Measurements from ENCODE around the gene PSAT1. TPM values are rescaled to one million over a fixed set of nuclear protein-coding genes. Genes with fewer than 3 reads are reported as not detected.

The PSAT1 gene
- total RNA-seq, 2 donors from 2014 or later, result 1.6 to 1.9 TPM

GRCh38 chr9:78316166-78316892, 19.4 kb downstream of the PSAT1 start:
- Histone ChIP-seq H3K4me1 (ENCODE audit: control insufficient read depth in 1 of 2, low read depth in 2 of 2) (no peaks in the 10 kb centered on the region), H3K27me3 (replicated peaks; ENCODE audit: insufficient read depth) (no peaks in the 10 kb centered on the region), H3K9me3 (no peaks in the 10 kb centered on the region), H3K36me3 (no peaks in the 10 kb centered on the region), H3K27ac (no peak overlapping the region), H3K4me3 (no peak overlapping the region)
- no peak for TF ChIP-seq CTCF (IDR thresholded peaks at IDR 0.05)
- DNase-seq (ENCODE audit: low spot score) (no peak), ATAC-seq (ENCODE audit: insufficient number of reproducible peaks, low FRiP score, low read depth) (no peak)

- Histone ChIP-seq H3K27ac (no peak overlapping the region), H3K27me3 (replicated peaks; ENCODE audit: insufficient read depth) (no peaks in the 10 kb centered on the region), H3K36me3 (no peaks in the 10 kb centered on the region), H3K9me3 (no peaks in the 10 kb centered on the region), H3K4me1 (ENCODE audit: control insufficient read depth in 1 of 2, low read depth in 2 of 2) (no peaks in the 10 kb centered on the region), H3K4me3 (no peak overlapping the region)
- ATAC-seq (ENCODE audit: insufficient number of reproducible peaks, low FRiP score, low read depth) (no peak), DNase-seq (ENCODE audit: low spot score) (no peak)
- TF ChIP-seq CTCF (IDR thresholded peaks at IDR 0.05), result no peak
These were observed 22.5 kb downstream of the PSAT1 start for GRCh38 chr9:78319197-78320029.

GRCh38 chr9:78320030-78320693, 23.2 kb downstream of the PSAT1 start:
- Histone ChIP-seq H3K27me3 (replicated peaks; ENCODE audit: insufficient read depth) (no peaks in the 10 kb centered on the region), H3K9me3 (no peaks in the 10 kb centered on the region), H3K4me3 (no peak overlapping the region), H3K36me3 (no peaks in the 10 kb centered on the region), H3K27ac (no peak overlapping the region), H3K4me1 (ENCODE audit: control insufficient read depth in 1 of 2, low read depth in 2 of 2) (no peaks in the 10 kb centered on the region)
- DNase-seq (ENCODE audit: low spot score) (no peak), ATAC-seq (ENCODE audit: insufficient number of reproducible peaks, low FRiP score, low read depth) (no peak)
- no peak for TF ChIP-seq CTCF (IDR thresholded peaks at IDR 0.05)

GRCh38 chr9:78320875-78321496, 24.1 kb downstream of the PSAT1 start:
- H3K9me3 ChIP-seq, result no peaks in the 10 kb centered on the region
- H3K4me1 ChIP-seq (ENCODE audit: control insufficient read depth in 1 of 2, low read depth in 2 of 2), result no peaks in the 10 kb centered on the region
- no peaks in the 10 kb centered on the region for H3K27me3 ChIP-seq (replicated peaks; ENCODE audit: insufficient read depth)
- H3K36me3 ChIP-seq, result no peaks in the 10 kb centered on the region
- no peak overlapping the region for H3K27ac ChIP-seq
- ATAC-seq (ENCODE audit: insufficient number of reproducible peaks, low FRiP score, low read depth) (no peak), DNase-seq (ENCODE audit: low spot score) (no peak)
- no peak for TF ChIP-seq CTCF (IDR thresholded peaks at IDR 0.05)
- no peak overlapping the region for H3K4me3 ChIP-seq

GRCh38 chr9:78321505-78321904, 24.6 kb downstream of the PSAT1 start:
- H3K27me3 ChIP-seq (replicated peaks; ENCODE audit: insufficient read depth), result no peaks in the 10 kb centered on the region
- no peak for TF ChIP-seq CTCF (IDR thresholded peaks at IDR 0.05)
- DNase-seq (ENCODE audit: low spot score) (no peak), ATAC-seq (ENCODE audit: insufficient number of reproducible peaks, low FRiP score, low read depth) (no peak)
- H3K9me3 ChIP-seq, result no peaks in the 10 kb centered on the region
- H3K36me3 ChIP-seq, result no peaks in the 10 kb centered on the region
- no peak overlapping the region for H3K27ac ChIP-seq
- H3K4me3 ChIP-seq, result no peak overlapping the region
- no peaks in the 10 kb centered on the region for H3K4me1 ChIP-seq (ENCODE audit: control insufficient read depth in 1 of 2, low read depth in 2 of 2)

All from thoracic aorta (tissue), 2 donors.